Measurements from ENCODE around the gene TMEM272.

The TMEM272 gene

DNA sequence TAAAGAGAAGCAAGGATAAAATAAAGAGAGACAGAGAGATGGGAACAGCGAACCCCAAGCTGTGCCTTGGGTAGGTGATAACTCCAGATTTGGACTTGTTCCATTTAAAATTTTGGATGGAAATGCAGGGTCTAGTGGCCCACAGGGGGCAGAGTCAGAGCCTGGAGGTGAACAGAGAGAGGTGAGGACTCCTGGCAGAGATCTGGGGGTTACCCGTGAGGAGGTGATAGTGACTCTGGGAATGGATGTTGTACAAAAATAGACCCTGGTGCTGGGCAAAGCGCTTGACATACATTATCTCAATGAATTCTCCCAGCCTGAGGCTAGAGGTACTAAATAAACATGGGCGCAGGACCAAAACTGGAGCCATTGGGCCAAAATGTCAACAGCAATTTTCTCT is 26.7 kb downstream of the TMEM272 start:
- DNase-seq (ENCODE audit: low read depth) = no peak
- TF ChIP-seq, protein P1, sequence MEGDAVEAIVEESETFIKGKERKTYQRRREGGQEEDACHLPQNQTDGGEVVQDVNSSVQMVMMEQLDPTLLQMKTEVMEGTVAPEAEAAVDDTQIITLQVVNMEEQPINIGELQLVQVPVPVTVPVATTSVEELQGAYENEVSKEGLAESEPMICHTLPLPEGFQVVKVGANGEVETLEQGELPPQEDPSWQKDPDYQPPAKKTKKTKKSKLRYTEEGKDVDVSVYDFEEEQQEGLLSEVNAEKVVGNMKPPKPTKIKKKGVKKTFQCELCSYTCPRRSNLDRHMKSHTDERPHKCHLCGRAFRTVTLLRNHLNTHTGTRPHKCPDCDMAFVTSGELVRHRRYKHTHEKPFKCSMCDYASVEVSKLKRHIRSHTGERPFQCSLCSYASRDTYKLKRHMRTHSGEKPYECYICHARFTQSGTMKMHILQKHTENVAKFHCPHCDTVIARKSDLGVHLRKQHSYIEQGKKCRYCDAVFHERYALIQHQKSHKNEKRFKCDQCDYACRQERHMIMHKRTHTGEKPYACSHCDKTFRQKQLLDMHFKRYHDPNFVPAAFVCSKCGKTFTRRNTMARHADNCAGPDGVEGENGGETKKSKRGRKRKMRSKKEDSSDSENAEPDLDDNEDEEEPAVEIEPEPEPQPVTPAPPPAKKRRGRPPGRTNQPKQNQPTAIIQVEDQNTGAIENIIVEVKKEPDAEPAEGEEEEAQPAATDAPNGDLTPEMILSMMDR (IDR thresholded peaks at IDR 0.05; ENCODE audit: control insufficient read depth, insufficient read depth, low read depth, low read length, missing control alignments) = no peak
- no peak overlapping the region for H3K4me3 ChIP-seq (ENCODE audit: control insufficient read depth, low read depth, low read length)

- no peak for DNase-seq (ENCODE audit: low read depth)
- TF ChIP-seq, protein P1 (IDR thresholded peaks at IDR 0.05; ENCODE audit: control insufficient read depth, insufficient read depth, low read depth, low read length, missing control alignments) = no peak
- H3K4me3 ChIP-seq (ENCODE audit: control insufficient read depth, low read depth, low read length) = no peak overlapping the region
These were observed 27.3 kb downstream of the TMEM272 start for GRCh38 chr13:51817717-51818116.

DNA sequence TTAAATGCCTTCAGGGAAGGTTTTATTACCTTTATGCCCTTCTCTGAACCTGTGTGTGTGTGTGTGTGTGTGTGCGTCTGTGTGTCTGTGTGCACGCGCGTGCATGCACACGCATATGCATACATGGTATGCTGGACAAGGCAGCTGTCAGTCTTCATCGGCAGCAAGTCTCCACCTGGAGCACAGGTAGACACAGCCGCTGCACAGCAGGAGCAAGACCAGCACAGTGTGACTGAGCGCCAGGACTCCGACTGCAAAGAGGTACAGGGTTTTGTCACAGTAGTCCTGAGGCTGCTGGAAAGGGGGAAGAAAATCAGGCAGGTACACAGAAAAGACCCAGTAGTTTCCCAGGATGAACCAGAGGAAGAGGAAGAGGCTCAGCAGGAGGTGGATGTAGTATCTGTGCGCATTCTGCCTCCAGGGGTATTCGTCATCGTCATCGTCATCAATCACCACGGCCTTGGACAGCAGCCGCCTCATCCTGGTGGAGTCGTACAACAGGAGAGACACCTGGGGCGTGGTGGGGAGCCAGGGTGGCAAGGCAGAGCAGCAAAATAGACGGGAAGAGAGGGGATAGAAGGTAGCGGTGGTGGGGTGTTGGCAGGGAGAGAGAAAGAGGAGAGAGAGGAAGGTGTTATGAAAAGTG is 28.2 kb downstream of the TMEM272 start:
- TF ChIP-seq, protein P1 (IDR thresholded peaks at IDR 0.05; ENCODE audit: control insufficient read depth, insufficient read depth, low read depth, low read length, missing control alignments) = no peak
- no peak for DNase-seq (ENCODE audit: low read depth)
- no peak overlapping the region for H3K4me3 ChIP-seq (ENCODE audit: control insufficient read depth, low read depth, low read length)

GRCh38 chr13:51815848-51816247 is 29.1 kb downstream of the TMEM272 start:
- TF ChIP-seq, protein P1 (IDR thresholded peaks at IDR 0.05; ENCODE audit: control insufficient read depth, insufficient read depth, low read depth, low read length, missing control alignments) = no peak
- DNase-seq (ENCODE audit: low read depth) = no peak
- H3K4me3 ChIP-seq (ENCODE audit: control insufficient read depth, low read depth, low read length) = no peak overlapping the region

DNA sequence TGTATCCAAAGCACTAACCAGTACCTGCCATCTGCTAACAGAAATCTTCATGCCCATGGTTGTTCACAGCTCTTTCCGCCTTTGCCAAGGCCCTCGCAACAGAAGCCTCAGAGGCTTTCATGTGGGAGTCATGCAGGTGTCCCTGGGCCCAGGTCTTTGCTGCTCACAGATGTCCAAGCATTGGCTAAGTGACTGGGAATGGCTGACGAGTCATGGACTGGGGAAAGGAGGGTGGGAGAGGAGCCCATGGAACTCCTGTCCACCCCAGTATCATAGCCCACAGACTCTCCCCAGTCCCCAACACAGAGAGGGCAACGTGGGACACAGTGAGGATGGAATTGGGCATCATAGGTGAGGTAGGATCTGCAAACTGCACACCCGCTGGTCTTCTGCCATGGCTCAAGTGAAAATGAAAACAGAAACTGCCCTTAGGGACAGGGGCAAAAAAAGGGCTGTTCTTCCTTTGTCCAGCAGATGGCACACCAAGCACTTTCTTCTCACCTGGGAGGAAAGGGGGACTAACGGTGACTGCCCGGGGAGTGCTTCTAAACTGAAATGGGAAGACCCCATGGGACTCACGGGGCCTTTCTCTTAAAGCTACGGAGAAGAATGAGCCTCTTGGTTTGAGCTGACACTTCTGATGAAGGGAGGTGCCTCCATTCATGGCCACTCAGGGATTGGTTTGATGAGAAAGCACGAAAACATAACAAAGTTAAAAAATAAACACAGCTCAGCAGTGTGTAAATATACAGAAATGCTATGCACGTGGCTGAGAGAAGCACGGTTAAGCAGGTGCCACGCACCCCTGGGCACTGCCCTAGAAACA is 29.9 kb downstream of the TMEM272 start:
- H3K4me3 ChIP-seq (ENCODE audit: control insufficient read depth, low read depth, low read length) = peak overlapping the region; percentile 24
- no peak for DNase-seq (ENCODE audit: low read depth)
- TF ChIP-seq, protein P1 (IDR thresholded peaks at IDR 0.05; ENCODE audit: control insufficient read depth, insufficient read depth, low read depth, low read length, missing control alignments) = peak; percentile 88

- DNase-seq (ENCODE audit: low read depth) = no peak
- no peak overlapping the region for H3K4me3 ChIP-seq (ENCODE audit: control insufficient read depth, low read depth, low read length)
- TF ChIP-seq, protein P1 (IDR thresholded peaks at IDR 0.05; ENCODE audit: control insufficient read depth, insufficient read depth, low read depth, low read length, missing control alignments) = no peak
These were observed 30.9 kb downstream of the TMEM272 start for GRCh38 chr13:51814071-51814470.

All from AG09309 (cell line).